H1 (cell line): ENCODE measurements around the gene CDK19. TPM values are rescaled to one million over a fixed set of nuclear protein-coding genes. Genes with fewer than 3 reads are reported as not detected.

Source experiments
- CHD1 ChIP-seq: IDR thresholded peaks from 2 replicates; pipeline ENCODE4 v1.6.1; 2012; ENCODE audit warnings: low read depth, low read length, improper control_type of control experiment
- CHD2 ChIP-seq: IDR thresholded peaks from 2 replicates; pipeline ENCODE4 v1.6.1; 2012; ENCODE audit warnings: low read length, improper control_type of control experiment
- HDAC6 ChIP-seq: IDR thresholded peaks from one replicate; pipeline ENCODE4 v1.7.1; 2012; ENCODE audit warnings: low read depth, mild to moderate bottlenecking, inconsistent platforms, low read length, moderate library complexity
- JUND ChIP-seq: IDR thresholded peaks from 2 replicates; pipeline ENCODE4 v1.6.1; 2011; ENCODE audit warnings: mild to moderate bottlenecking, improper control_type of control experiment, low read length
- KDM5A ChIP-seq: fragments of 200-600 bp; IDR thresholded peaks from 2 replicates; pipeline ENCODE4 v1.7.1; 2012; ENCODE audit warnings: mild to moderate bottlenecking, low read length, inconsistent platforms, mixed read lengths
- MAFK ChIP-seq: IDR thresholded peaks from 2 replicates; pipeline ENCODE4 v1.6.1; 2012; ENCODE audit warnings: low read depth, mild to moderate bottlenecking, improper control_type of control experiment, low read length
- NANOG ChIP-seq: IDR thresholded peaks from 2 replicates; pipeline ENCODE4 v1.6.1; 2011; ENCODE audit warnings: low read length, low read depth, mild to moderate bottlenecking, inconsistent platforms; ENCODE audit not compliant: insufficient read depth, poor library complexity, severe bottlenecking
- SP1 ChIP-seq: IDR thresholded peaks from 2 replicates; pipeline ENCODE4 v1.6.1; 2011; ENCODE audit warnings: low read depth, low read length
- SUZ12 ChIP-seq: fragments of 200-600 bp; sonication (generic); IDR thresholded peaks from 2 replicates; pipeline ENCODE4 v1.6.1; 2012; ENCODE audit warnings: mild to moderate bottlenecking, inconsistent platforms, low read length, moderate library complexity, mixed read lengths
- TCF12 ChIP-seq: IDR thresholded peaks from 2 replicates; pipeline ENCODE4 v1.6.1; 2011; ENCODE audit warnings: low read depth, mild to moderate bottlenecking, low read length
- ZNF274 ChIP-seq: IDR thresholded peaks from 2 replicates; pipeline ENCODE4 v1.7.0; 2012; ENCODE audit warnings: low read length, borderline replicate concordance; ENCODE audit errors: extremely low read depth
- polyA plus RNA-seq, 7 experiments: library from polyadenylated mRNA; depleted of rRNA in 3 of 7; stranded (reverse) in 5 of 7; unstranded in 2 of 7; fragments of >200 nt in 5 of 7; fragments of 200-250 nt in 2 of 7; gene quantifications; 1 replicate in 5 of 7; 2 replicates in 1 of 7; 4 replicates in 1 of 7; pipeline versions ENCODE4 v1.2.1 to v1.2.3, GENCODE V29; 2011 to 2013; ENCODE audit warnings: missing spikeins in 2 of 7, mixed read lengths in 2 of 7
- total RNA-seq: library from RNA; stranded (reverse); fragmentation: NEBNext Ultra II Directional; extraction: Animal tissue kit (Norgen Biotek cat#: 25700); gene quantifications from 2 replicates; pipeline ENCODE4 v1.2.1, GENCODE V29; 2021
- TF ChIP-seq, protein P1 (sequence below): fragments of 300-600 bp; sonication (generic); IDR thresholded peaks from 2 replicates; pipeline ENCODE4 v1.7.1; 2012; ENCODE audit warnings: low read length, moderate library complexity, mild to moderate bottlenecking, inconsistent platforms; ENCODE audit not compliant: insufficient replicate concordance
- TF ChIP-seq, protein P2 (sequence below): IDR thresholded peaks from 2 replicates; pipeline ENCODE4 v1.6.1; 2012; ENCODE audit warnings: inconsistent platforms

CDK19 gene
- total and polyA plus RNA-seq, 2 of the 8 experiments (the other 6 are each of a cell fraction or from before 2014, with no cell fraction given): 4.9 to 12.6 TPM

DNA sequence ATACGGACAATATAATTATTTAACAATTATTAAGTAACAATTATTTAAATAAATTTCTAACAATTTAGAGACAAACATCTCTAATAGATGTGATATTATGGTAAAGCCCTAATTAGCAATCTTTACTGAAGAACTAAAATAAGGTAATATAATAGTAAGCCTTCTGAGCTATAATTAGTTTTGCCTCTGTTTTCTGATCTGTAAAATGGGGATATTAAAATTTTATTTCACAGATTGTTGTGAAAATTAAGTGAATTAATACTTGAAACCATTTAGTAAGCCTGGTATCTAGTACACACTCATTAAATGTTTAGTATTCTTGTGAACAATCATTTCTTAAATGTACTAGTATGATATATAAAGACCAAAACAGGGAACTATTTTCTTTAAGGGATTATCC is 70.3 kb downstream of the CDK19 start (continued):
- TF ChIP-seq, protein P1, sequence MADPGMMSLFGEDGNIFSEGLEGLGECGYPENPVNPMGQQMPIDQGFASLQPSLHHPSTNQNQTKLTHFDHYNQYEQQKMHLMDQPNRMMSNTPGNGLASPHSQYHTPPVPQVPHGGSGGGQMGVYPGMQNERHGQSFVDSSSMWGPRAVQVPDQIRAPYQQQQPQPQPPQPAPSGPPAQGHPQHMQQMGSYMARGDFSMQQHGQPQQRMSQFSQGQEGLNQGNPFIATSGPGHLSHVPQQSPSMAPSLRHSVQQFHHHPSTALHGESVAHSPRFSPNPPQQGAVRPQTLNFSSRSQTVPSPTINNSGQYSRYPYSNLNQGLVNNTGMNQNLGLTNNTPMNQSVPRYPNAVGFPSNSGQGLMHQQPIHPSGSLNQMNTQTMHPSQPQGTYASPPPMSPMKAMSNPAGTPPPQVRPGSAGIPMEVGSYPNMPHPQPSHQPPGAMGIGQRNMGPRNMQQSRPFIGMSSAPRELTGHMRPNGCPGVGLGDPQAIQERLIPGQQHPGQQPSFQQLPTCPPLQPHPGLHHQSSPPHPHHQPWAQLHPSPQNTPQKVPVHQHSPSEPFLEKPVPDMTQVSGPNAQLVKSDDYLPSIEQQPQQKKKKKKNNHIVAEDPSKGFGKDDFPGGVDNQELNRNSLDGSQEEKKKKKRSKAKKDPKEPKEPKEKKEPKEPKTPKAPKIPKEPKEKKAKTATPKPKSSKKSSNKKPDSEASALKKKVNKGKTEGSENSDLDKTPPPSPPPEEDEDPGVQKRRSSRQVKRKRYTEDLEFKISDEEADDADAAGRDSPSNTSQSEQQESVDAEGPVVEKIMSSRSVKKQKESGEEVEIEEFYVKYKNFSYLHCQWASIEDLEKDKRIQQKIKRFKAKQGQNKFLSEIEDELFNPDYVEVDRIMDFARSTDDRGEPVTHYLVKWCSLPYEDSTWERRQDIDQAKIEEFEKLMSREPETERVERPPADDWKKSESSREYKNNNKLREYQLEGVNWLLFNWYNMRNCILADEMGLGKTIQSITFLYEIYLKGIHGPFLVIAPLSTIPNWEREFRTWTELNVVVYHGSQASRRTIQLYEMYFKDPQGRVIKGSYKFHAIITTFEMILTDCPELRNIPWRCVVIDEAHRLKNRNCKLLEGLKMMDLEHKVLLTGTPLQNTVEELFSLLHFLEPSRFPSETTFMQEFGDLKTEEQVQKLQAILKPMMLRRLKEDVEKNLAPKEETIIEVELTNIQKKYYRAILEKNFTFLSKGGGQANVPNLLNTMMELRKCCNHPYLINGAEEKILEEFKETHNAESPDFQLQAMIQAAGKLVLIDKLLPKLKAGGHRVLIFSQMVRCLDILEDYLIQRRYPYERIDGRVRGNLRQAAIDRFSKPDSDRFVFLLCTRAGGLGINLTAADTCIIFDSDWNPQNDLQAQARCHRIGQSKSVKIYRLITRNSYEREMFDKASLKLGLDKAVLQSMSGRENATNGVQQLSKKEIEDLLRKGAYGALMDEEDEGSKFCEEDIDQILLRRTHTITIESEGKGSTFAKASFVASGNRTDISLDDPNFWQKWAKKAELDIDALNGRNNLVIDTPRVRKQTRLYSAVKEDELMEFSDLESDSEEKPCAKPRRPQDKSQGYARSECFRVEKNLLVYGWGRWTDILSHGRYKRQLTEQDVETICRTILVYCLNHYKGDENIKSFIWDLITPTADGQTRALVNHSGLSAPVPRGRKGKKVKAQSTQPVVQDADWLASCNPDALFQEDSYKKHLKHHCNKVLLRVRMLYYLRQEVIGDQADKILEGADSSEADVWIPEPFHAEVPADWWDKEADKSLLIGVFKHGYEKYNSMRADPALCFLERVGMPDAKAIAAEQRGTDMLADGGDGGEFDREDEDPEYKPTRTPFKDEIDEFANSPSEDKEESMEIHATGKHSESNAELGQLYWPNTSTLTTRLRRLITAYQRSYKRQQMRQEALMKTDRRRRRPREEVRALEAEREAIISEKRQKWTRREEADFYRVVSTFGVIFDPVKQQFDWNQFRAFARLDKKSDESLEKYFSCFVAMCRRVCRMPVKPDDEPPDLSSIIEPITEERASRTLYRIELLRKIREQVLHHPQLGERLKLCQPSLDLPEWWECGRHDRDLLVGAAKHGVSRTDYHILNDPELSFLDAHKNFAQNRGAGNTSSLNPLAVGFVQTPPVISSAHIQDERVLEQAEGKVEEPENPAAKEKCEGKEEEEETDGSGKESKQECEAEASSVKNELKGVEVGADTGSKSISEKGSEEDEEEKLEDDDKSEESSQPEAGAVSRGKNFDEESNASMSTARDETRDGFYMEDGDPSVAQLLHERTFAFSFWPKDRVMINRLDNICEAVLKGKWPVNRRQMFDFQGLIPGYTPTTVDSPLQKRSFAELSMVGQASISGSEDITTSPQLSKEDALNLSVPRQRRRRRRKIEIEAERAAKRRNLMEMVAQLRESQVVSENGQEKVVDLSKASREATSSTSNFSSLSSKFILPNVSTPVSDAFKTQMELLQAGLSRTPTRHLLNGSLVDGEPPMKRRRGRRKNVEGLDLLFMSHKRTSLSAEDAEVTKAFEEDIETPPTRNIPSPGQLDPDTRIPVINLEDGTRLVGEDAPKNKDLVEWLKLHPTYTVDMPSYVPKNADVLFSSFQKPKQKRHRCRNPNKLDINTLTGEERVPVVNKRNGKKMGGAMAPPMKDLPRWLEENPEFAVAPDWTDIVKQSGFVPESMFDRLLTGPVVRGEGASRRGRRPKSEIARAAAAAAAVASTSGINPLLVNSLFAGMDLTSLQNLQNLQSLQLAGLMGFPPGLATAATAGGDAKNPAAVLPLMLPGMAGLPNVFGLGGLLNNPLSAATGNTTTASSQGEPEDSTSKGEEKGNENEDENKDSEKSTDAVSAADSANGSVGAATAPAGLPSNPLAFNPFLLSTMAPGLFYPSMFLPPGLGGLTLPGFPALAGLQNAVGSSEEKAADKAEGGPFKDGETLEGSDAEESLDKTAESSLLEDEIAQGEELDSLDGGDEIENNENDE: no peak
- TF ChIP-seq CHD2 (no peak), HDAC6 (no peak), CHD1 (no peak), JUND (no peak), TCF12 (no peak), ZNF274 (no peak), SUZ12 (no peak), NANOG (no peak), SP1 (no peak), MAFK (no peak), KDM5A (no peak)
- TF ChIP-seq, protein P2, sequence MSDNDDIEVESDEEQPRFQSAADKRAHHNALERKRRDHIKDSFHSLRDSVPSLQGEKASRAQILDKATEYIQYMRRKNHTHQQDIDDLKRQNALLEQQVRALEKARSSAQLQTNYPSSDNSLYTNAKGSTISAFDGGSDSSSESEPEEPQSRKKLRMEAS: no peak
